ENCODE measurements around the gene SCAMP2.
"Not testable (repeated sequence)": the region's sequence is repeated elsewhere in the genome, so short reads cannot be mapped to it uniquely, and the experiment has no call there.

Gene SCAMP2

DNA sequence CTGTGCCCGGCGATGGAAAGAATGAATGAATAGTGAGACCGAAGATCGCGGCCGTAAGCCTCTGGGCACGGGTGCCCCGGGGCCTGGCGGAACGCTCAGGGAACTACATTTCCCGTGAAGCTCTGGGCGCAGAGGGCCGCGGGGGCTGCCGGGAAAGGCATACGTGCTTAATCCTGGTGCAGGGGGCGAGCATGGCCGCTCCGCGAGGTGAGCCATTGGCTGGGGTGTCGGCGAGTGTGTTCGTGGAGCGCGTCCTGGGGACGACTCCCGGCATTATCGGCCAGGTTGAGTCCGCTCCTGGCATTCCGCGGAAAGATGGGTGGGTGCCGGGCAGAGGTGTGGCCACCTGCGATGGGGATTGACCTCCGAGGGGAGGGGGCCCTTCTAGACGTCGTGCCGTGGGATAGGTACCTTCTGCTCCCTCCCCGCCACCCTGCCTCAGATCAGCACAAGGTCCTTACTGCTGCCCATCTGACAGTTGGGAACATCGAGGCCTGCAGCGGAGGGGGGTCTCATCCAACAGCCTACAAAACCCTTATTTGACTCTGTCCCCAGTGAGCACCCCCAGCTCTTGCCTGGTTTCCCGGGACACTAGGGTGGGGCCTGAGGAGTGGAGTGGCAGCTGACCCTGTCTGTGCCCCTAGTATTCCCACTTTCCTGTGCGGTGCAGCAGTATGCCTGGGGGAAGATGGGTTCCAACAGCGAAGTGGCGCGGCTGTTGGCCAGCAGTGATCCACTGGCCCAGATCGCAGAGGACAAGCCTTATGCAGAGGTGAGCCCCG lies 16.9 kb upstream of the SCAMP2 start, which contains the start of gene MPI:
Gene MPI (plus strand): TSS at position 160 of the 782 bp plus-strand sequence. CDS start 32 bp downstream, at position 192.
- peak; percentile 80 for DNase-seq (ENCODE audit: low read depth)

DNA sequence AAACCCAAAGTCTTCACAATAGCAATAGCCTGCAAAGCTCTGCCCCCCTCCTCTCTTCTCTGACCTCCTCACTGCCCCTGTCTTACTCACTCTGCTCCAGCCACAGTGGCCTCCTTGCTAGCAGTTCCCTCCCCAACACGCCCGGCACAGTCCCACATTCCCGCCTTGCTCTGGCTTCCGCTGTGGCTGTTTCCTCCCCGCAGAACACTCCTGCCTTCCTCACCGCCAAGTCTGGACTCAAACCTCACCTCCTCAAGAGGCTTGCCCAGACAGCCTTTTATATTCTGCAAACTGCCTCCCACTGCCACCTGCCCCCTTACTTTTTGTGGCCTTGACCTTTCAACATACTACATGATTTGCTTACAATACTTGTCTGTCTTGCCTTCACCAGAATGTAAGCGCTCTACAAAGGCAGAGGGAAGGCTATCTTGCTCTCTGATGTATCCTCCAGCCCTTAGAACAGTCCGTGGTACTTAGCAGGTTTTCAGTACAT lies 16.3 kb upstream of the SCAMP2 start:
- no peak for DNase-seq (ENCODE audit: low read depth)

DNA sequence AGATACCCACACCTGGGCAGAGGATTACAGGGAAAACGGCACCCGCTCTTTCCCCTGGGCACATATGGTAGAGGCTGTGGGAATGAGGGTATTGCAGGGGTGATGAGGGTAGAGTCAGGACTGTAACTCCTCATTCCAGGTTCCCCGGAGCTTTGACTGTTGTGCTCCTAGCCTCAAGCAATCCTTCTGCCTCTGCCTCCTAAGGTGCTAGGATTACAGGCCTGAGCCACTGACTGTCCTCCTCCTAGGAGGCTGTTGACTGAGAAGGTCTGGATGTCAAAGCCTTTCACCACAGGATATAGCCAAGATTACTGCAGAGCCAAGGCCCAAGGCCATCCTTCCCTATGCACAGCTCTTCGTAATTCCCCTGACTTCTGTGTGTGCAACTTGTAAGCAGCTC lies 15.6 kb upstream of the SCAMP2 start:
- DNase-seq (ENCODE audit: low read depth), result no peak

DNA sequence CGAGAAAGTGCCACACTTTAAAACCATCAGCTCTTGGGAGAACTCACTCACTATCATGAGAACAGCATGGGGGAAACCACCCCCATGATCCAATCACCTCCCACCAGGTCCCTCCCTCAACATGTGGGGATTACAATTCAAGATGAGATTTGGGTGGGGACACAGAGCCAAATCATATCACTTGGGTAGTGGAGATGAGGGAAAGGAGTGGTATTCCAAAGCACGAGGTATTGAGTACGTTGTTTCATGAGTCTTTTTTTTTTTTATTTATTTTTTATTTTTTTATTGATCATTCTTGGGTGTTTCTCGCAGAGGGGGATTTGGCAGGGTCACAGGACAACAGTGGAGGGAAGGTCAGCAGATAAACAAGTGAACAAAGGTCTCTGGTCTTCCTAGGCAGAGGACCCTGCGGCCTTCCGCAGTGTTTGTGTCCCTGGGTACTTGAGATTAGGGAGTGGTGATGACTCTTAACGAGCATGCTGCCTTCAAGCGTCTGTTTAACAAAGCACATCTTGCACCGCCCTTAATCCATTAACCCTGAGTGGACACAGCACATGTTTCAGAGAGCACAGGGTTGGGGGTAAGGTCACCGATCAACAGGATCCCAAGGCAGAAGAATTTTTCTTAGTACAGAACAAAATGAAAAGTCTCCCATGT lies 14.5 kb upstream of the SCAMP2 start:
- not testable (repeated sequence) for DNase-seq (ENCODE audit: low read depth)

GRCh38 chr15:74885461-74885860 lies 12.3 kb upstream of the SCAMP2 start:
- DNase-seq (ENCODE audit: low read depth), result no peak

GRCh38 chr15:74884428-74885223 lies 11.5 kb upstream of the SCAMP2 start:
- DNase-seq (ENCODE audit: low read depth), result no peak

- no peak for DNase-seq (ENCODE audit: low read depth)
Measured at GRCh38 chr15:74882528-74882927, 9.4 kb upstream of the SCAMP2 start.

DNA sequence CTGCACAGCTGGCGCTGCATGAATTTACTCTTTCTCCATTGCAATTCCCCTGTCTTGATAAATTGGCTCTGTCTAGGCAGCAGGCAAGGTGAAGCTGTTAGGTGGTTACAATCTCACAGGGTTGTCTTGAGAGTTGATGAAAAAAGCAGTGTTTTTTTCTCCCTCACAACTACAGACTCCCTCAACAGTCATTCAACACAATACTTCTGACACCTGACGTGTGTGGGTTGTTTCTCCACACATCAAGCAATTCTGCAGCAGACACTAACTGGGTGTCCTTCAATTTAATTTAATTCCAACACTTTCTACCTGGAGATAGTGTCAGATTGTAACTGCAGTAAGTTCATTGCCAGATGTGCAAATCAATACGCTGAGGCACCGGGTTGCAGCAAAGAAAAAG lies 5.1 kb upstream of the SCAMP2 start:
- DNase-seq (ENCODE audit: low read depth), result no peak

DNA sequence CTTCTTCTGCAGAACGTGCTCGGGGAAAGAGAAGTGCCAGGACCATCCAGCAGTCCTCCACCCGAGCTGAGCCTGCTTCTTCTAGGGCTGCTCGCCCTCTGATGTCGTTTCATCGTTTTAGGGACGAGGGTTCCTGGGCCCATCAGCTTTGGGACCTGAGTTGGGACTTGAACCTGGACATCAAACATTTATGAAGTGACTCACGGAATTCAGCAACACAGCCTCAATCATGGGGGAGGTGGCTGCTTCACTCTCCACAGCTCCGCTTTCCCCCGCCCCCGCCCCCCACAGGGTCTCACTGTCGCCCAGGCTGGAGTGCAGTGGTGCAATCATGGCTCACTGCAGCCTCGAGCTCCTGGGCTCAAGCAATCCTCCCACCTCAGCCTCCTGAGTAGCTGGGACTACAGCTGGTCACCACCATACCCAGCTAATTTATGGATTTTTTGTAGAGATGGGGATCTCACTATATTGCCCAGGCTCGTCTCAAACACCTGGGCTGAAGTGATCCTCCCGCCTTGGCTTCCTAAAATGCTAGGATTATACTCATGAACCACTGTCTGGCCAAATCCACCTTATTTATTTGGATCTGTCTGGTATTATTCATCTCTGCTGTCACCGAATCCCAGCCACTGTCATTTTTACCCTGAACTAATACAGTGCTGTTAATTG lies 725 bp upstream of the SCAMP2 start:
- no peak for DNase-seq (ENCODE audit: low read depth)

GRCh38 chr15:74872702-74873035 lies 496 bp downstream of the SCAMP2 start:
- no peak for DNase-seq (ENCODE audit: low read depth)

DNA sequence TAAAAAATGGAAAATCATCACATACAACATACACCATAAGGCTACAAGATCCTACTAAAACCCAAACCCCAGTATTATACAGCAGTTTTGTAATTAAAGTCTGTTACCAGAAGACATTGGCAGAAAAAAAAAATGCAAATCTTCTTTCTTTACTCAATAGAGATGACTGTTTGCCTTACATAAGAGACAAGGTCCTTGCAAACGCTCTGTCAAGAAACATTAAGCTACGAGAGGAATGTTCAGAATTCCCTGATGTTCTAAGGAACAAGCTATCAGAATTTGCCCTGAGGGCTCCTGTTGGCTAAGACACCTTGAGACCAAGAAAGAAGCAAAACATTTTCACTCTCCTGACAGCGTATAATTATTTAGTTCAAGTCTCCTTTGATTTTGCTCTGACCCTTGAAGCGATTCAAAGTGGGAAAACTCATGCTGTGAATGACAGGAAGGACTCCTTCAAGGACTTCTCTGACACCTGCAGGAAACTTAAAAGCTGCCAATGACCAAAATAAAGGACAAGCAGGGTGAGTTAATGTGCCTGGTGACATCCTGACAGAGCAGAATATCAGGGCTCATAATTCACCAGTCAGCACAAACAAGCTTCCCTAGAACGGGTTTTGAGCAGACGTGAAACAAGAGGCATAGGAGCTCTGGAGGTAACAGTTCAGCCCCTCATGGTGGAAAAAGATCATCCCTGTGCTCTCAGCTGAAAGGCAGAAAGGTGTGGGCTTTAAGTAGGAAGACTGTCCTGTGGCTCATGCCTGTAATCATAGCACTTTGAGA lies 2.5 kb downstream of the SCAMP2 start:
- DNase-seq (ENCODE audit: low read depth), result no peak

DNA sequence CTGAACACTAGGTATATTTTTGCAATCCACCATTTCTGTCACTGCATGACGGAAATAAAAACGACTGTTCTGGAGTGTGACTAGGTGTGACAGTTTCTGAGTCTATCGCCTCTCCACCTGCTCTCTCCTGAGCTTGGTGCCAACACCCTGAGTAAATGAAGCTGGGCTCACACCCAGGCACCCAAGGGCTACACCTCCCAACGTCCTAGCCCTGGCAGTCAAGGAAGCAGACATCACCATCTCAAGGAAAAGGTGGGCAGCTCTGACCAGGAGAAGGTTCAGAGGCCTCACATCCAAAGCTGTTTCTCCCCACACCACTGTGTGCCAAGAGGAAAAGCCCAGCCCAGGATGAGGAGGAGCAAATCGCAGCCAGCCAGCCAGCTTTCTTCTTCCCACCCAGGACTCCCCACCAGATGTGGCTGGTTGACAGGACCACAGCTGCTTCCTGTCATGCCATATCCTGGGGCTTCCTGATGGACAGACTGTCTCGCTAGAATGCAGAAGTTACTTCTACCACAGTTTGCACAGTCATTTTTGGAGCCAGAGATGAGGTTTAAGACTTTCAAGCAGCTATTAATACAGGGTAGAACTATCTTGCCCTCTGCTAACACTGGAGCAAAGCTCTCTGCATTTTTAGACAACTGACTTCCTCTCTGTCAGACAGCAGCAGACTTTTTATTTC lies 3.3 kb downstream of the SCAMP2 start:
- no peak for DNase-seq (ENCODE audit: low read depth)

DNA sequence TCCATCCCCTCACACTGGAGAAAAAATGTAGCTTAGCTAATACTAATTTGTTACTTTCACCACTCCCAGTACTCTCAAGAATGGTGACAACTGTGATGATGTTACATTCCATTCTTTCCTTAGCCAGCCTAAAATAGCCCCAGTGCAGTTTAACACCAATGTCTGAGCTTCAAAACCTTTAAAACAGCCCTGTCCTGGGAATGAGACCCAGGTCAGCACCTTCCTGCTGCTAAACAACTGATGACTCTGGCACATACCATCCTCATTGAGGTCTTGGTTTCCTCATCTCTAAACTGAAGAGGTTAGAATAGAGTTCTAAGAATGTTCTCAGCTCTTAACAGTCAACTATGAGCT lies 3.8 kb downstream of the SCAMP2 start:
- no peak for DNase-seq (ENCODE audit: low read depth)

GRCh38 chr15:74868059-74868458 lies 5.1 kb downstream of the SCAMP2 start:
- no peak for DNase-seq (ENCODE audit: low read depth)

- no peak for DNase-seq (ENCODE audit: low read depth)
Measured at GRCh38 chr15:74867466-74868038, 5.6 kb downstream of the SCAMP2 start.

DNA sequence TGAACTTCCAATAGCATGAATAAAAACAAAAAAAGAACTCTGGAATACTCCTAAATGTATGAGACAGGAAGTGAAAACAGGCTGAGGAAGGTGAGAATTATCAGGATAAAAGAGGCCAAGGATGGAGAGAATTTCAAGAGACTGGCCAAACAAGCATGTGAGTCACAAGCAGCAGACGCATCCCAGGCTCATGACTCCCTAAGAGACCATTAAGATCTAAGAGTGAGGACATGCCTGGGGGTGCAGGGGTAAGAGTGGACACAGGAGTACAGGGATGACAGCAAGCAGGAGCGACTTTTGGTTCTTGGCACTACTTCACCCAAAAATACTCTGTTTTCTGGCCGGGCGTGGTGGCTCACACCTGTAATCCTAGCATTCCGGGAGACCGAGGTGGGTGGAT lies 7.1 kb downstream of the SCAMP2 start:
- no peak for DNase-seq (ENCODE audit: low read depth)

DNA sequence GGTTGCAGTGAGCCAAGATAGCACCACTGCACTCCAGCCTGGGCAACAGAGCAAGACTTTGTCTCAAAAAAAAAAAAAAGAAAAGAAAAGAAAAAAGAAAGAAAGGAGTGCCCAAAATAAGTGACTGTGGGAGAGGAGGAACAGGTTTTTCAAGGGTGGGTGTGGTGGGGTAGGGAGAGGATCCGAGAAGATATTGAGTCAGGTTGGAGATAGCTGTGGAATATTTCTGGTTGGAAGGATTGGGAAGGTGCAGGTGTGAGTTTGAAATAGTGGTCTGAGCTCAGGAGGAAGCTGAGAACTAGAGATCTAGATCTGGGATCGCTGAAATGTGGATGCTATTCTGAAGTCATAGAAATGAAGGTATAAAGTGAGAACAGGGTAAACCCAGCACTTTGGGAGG lies 7.8 kb downstream of the SCAMP2 start:
- DNase-seq (ENCODE audit: low read depth), result no peak

DNA sequence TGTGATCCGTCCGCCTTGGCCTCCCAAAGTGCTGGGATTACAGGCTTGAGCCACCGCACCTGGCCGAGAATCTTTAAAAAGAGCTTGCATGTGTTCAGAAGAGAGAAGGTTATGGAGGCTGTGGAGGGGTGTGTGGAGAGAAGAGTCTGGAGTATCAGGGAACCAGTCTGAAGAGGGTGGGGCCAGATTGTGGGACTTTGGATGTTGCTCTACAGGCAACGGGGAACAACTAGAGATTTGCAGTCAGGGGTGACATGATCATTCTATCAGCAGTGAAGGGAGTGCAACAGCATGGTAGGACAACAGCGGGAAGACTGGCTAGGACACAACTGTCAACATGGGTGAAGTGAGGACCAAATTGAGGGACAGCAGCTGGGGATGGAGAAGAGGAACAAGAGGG lies 8.9 kb downstream of the SCAMP2 start:
- DNase-seq (ENCODE audit: low read depth), result no peak

GRCh38 chr15:74863239-74864056 lies 9.7 kb downstream of the SCAMP2 start:
- no peak for DNase-seq (ENCODE audit: low read depth)

DNA sequence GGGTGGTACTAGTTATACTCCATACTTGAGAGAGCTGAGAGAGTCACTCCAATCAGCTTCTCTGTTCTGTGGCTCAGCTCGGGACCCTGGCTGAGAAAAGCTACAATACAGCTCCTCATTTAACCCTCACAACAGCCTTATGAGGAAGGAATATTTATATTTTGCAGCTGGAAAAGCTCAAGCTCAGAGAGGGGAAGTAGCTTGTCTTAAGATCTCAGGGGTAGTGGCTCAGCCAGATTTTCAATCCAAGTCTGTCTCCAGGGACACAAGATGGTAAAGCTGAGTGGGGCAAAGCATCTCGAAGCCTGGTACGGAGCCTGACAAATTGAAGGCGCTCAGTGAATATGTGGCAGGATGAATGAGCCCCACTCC lies 14.8 kb downstream of the SCAMP2 start:
- DNase-seq (ENCODE audit: low read depth), result no peak

All from stimulated activated CD8-positive, alpha-beta memory T cell treated with anti-CD3 and anti-CD28 coated beads, Interleukin-4, amount 100 ng/mL, for 24 hours (primary cell).